ENCODE data around the gene GRHPR. TPM values are rescaled to one million over a fixed set of nuclear protein-coding genes. Genes with fewer than 3 reads are reported as not detected.

Gene GRHPR
- total RNA-seq, 1 donor from 2014 or later = 77.4 TPM

DNA sequence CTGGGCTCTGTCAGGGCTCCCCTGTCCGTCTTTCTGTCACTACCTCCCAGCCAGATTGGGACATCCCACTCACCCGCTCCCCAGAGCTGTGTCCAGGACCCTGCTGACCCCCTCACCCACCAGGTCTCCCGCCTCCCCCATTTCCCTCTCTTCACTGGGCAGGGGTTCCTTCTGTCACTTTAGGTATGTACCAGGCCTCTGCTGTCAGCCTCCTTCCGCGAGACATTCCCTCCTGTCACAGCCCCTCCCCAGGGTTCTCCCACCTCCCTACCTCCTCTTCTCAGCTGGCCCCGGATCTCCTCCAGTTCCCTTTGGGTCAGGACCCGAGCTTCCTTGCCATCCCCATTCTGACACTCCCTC, 63.7 kb downstream of the GRHPR start:
- Mint-ChIP-seq H3K4me1 (ENCODE audit: low read depth) (peaks cover 33% of the 10 kb centered on the region), H3K36me3 (ENCODE audit: low read depth) (peaks cover 39% of the 10 kb centered on the region), H3K4me3 (ENCODE audit: low read depth) (peak overlapping the region; percentile 100), H3K27me3 (ENCODE audit: low read depth) (peaks cover 5% of the 10 kb centered on the region), H3K9me3 (no peaks in the 10 kb centered on the region), H3K27ac (peak overlapping the region; percentile 95)
- DNase-seq (ENCODE audit: low spot score) = no peak
- intact Hi-C loops (cut with micrococcal nuclease) = loop anchor here (5.0 kb wide), 4 partner anchors 91 to 1084 kb away; partner anchors contain the start of genes FBXO10, RNF38, SLC25A51 and TOMM5

Other genes with a start within 250 kb of the GRHPR start
- 10.6 and 11.0 TPM in 2 replicates for gene ZBTB5, start 42.8 kb downstream of the GRHPR start, total RNA-seq
- gene POLR1E, start 63.3 kb downstream of the GRHPR start, total RNA-seq = 48.0 and 49.4 TPM in 2 replicates
- gene FBXO10, start 153.7 kb downstream of the GRHPR start, total RNA-seq = 1.8 and 2.4 TPM in 2 replicates
- gene TOMM5, start 169.9 kb downstream of the GRHPR start, total RNA-seq = 153 and 155 TPM in 2 replicates
- not detected in 2 replicates for gene FRMPD1, start 228.3 kb downstream of the GRHPR start, total RNA-seq